ENCODE data around the gene SLC36A3. TPM values are rescaled to one million over a fixed set of nuclear protein-coding genes. Genes with fewer than 3 reads are reported as not detected.
"Not testable (repeated sequence)": the region's sequence is repeated elsewhere in the genome, so short reads cannot be mapped to it uniquely, and the experiment has no call there.

The SLC36A3 gene
- total RNA-seq, 2 donors from 2014 or later, result 0.28 TPM; not detected in 1

- Histone ChIP-seq H3K27me3 (replicated peaks; ENCODE audit: insufficient read depth) (no peaks in the 10 kb centered on the region), H3K27ac (no peak overlapping the region), H3K36me3 (no peaks in the 10 kb centered on the region), H3K9me3 (no peaks in the 10 kb centered on the region), H3K4me1 (replicated peaks) (no peaks in the 10 kb centered on the region), H3K4me3 (no peak overlapping the region)
- intact Hi-C loops (cut with DNase I), result loop anchor here (10.0 kb wide), 1 partner anchor 417 kb away; no protein-coding TSS in a partner anchor
- 89% methylated on average over 7 of the region's 7 CpGs for WGBS
- TF ChIP-seq POLR2AphosphoS5 (IDR thresholded peaks at IDR 0.05) (no peak), POLR2A (IDR thresholded peaks at IDR 0.05) (no peak), CTCF (IDR thresholded peaks at IDR 0.05) (no peak)
- no peak for DNase-seq (ENCODE audit: low spot score)
Measured at GRCh38 chr5:151258201-151258611, 45.4 kb downstream of the SLC36A3 start.

- Histone ChIP-seq H3K36me3 (no peaks in the 10 kb centered on the region), H3K4me1 (replicated peaks) (no peaks in the 10 kb centered on the region), H3K27me3 (replicated peaks; ENCODE audit: insufficient read depth) (no peaks in the 10 kb centered on the region), H3K9me3 (no peaks in the 10 kb centered on the region), H3K27ac (no peak overlapping the region), H3K4me3 (no peak overlapping the region)
- DNase-seq (ENCODE audit: low spot score), result no peak
- TF ChIP-seq POLR2AphosphoS5 (IDR thresholded peaks at IDR 0.05) (no peak), POLR2A (IDR thresholded peaks at IDR 0.05) (no peak), CTCF (IDR thresholded peaks at IDR 0.05) (no peak)
- intact Hi-C loops (cut with DNase I), result loop anchor here (10.0 kb wide), 1 partner anchor 417 kb away; no protein-coding TSS in a partner anchor
- WGBS, result 60% methylated on average over 5 of the region's 5 CpGs
Measured at GRCh38 chr5:151257731-151258181, 45.8 kb downstream of the SLC36A3 start.

- intact Hi-C loops (cut with DNase I), result loop anchor here (10.0 kb wide), 1 partner anchor 419 kb away; no protein-coding TSS in a partner anchor
- Histone ChIP-seq H3K4me3 (no peak overlapping the region), H3K9me3 (no peaks in the 10 kb centered on the region), H3K36me3 (no peaks in the 10 kb centered on the region), H3K27me3 (replicated peaks; ENCODE audit: insufficient read depth) (no peaks in the 10 kb centered on the region), H3K4me1 (replicated peaks) (no peaks in the 10 kb centered on the region), H3K27ac (no peak overlapping the region)
- DNase-seq (ENCODE audit: low spot score), result no peak
- 81% methylated on average over 3 of the region's 3 CpGs for WGBS
- TF ChIP-seq POLR2AphosphoS5 (IDR thresholded peaks at IDR 0.05), result no peak
- TF ChIP-seq CTCF (IDR thresholded peaks at IDR 0.05), result no peak
- no peak for TF ChIP-seq POLR2A (IDR thresholded peaks at IDR 0.05)
Measured at GRCh38 chr5:151255621-151256286, 47.8 kb downstream of the SLC36A3 start.

GRCh38 chr5:151254990-151255389, 48.6 kb downstream of the SLC36A3 start:
- WGBS, result over 99% methylated on average over 5 of the region's 5 CpGs
- not testable (repeated sequence) for DNase-seq (ENCODE audit: low spot score); H3K4me3 ChIP-seq; H3K36me3 ChIP-seq; H3K27ac ChIP-seq; H3K27me3 ChIP-seq (replicated peaks; ENCODE audit: insufficient read depth); H3K4me1 ChIP-seq (replicated peaks); H3K9me3 ChIP-seq
- intact Hi-C loops (cut with DNase I), result loop anchor here (10.0 kb wide), 1 partner anchor 420 kb away; no protein-coding TSS in a partner anchor

- no peaks in the 10 kb centered on the region for H3K4me1 ChIP-seq (replicated peaks)
- intact Hi-C loops (cut with DNase I), result loop anchor here (10.0 kb wide), 1 partner anchor 420 kb away; no protein-coding TSS in a partner anchor
Measured at GRCh38 chr5:151254556-151254955, 49.0 kb downstream of the SLC36A3 start.

More at GRCh38 chr5:151254556-151254955, 49.0 kb downstream of the SLC36A3 start:
- Histone ChIP-seq H3K27ac (no peak overlapping the region), H3K36me3 (no peaks in the 10 kb centered on the region), H3K9me3 (no peaks in the 10 kb centered on the region), H3K27me3 (replicated peaks; ENCODE audit: insufficient read depth) (no peaks in the 10 kb centered on the region), H3K4me3 (no peak overlapping the region)
- 62% methylated on average over 1 of the region's 1 CpG for WGBS
- no peak for DNase-seq (ENCODE audit: low spot score)
- TF ChIP-seq POLR2AphosphoS5 (IDR thresholded peaks at IDR 0.05) (no peak), POLR2A (IDR thresholded peaks at IDR 0.05) (no peak), CTCF (IDR thresholded peaks at IDR 0.05) (no peak)
